GM19372 (cell line): ENCODE results near the gene IGF2BP3.
"Not testable (repeated sequence)": the region's sequence is repeated elsewhere in the genome, so short reads cannot be mapped to it uniquely, and the experiment has no call there.

ENCODE experiments used
- ATAC-seq: cut with Tn5 transposase; IDR thresholded peaks from one replicate; pipeline ENCODE4 v1.9.1; 2021; ENCODE audit warnings: mild to moderate bottlenecking, low read depth, moderate library complexity; ENCODE audit not compliant: unreplicated experiment

Gene IGF2BP3

GRCh38 chr7:23470330-23471105, at the start of gene IGF2BP3:
Gene IGF2BP3, minus strand, starts transcription at chr7:23470491. Its CDS starts 381 bp downstream, at chr7:23470110.
- no peak for ATAC-seq

- ATAC-seq, result no peak
These were observed 44.5 kb upstream of the IGF2BP3 start for GRCh38 chr7:23514755-23515154.

GRCh38 chr7:23513746-23514145, 43.5 kb upstream of the IGF2BP3 start:
- ATAC-seq, result not testable (repeated sequence)

- no peak for ATAC-seq
These were observed 23.7 kb upstream of the IGF2BP3 start for GRCh38 chr7:23494009-23494408.

GRCh38 chr7:23491502-23491901, 21.2 kb upstream of the IGF2BP3 start:
- no peak for ATAC-seq

- peak; percentile 64 for ATAC-seq
These were observed 20.3 kb upstream of the IGF2BP3 start for GRCh38 chr7:23490357-23491135.

GRCh38 chr7:23488714-23489113, 18.4 kb upstream of the IGF2BP3 start:
- ATAC-seq, result not testable (repeated sequence)

- no peak for ATAC-seq
These were observed 17.4 kb upstream of the IGF2BP3 start for GRCh38 chr7:23487670-23488069.

- ATAC-seq, result no peak
These were observed 15.9 kb upstream of the IGF2BP3 start for GRCh38 chr7:23486002-23486773.

GRCh38 chr7:23482686-23483085, 12.4 kb upstream of the IGF2BP3 start:
- ATAC-seq, result no peak

- no peak for ATAC-seq
These were observed 7.9 kb upstream of the IGF2BP3 start for GRCh38 chr7:23477962-23478866.

GRCh38 chr7:23477157-23477499, 6.8 kb upstream of the IGF2BP3 start:
- ATAC-seq, result no peak

GRCh38 chr7:23476286-23477156, 6.2 kb upstream of the IGF2BP3 start:
- no peak for ATAC-seq

- ATAC-seq, result no peak
These were observed 5.2 kb upstream of the IGF2BP3 start for GRCh38 chr7:23475576-23475839.

- no peak for ATAC-seq
These were observed 4.7 kb upstream of the IGF2BP3 start for GRCh38 chr7:23474829-23475575.

- peak; percentile 70 for ATAC-seq
These were observed 4.0 kb upstream of the IGF2BP3 start for GRCh38 chr7:23474094-23474828.

- ATAC-seq, result no peak
These were observed 3.5 kb upstream of the IGF2BP3 start for GRCh38 chr7:23473844-23474093.
